Mesodermal cell (in vitro differentiated cells): ENCODE data around the gene PHLDB2.

Source experiments
- H3K27ac ChIP-seq: 2 replicates; pipeline ENCODE4 v1.7.0; 2013; ENCODE audit warnings: mild to moderate bottlenecking, low read depth, low read length, moderate library complexity; ENCODE audit not compliant: severe bottlenecking
- H3K36me3 ChIP-seq: 2 replicates; pipeline ENCODE4 v1.7.1; 2013; ENCODE audit warnings: mild to moderate bottlenecking, low read length, moderate library complexity; ENCODE audit not compliant: control insufficient read depth, insufficient read depth
- H3K4me1 ChIP-seq: one replicate; pipeline ENCODE4 v1.7.1; 2013; ENCODE audit warnings: mild to moderate bottlenecking, low read length; ENCODE audit not compliant: insufficient read depth, control insufficient read depth, poor library complexity, severe bottlenecking
- H3K4me3 ChIP-seq: 2 replicates; pipeline ENCODE4 v1.7.0; 2013; ENCODE audit warnings: low read length, control low read depth, mild to moderate bottlenecking; ENCODE audit not compliant: insufficient read depth, poor library complexity, severe bottlenecking; ENCODE audit errors: extremely low read depth
- H3K9me3 ChIP-seq: 2 replicates; pipeline ENCODE4 v1.7.1; 2013; ENCODE audit warnings: mild to moderate bottlenecking, low read length, moderate library complexity; ENCODE audit not compliant: control insufficient read depth
- whole genome bisulfite sequencing, 2 experiments: methylation state at CpG; one replicate each; pipeline ENCODE4 v1.1.5; 2013; ENCODE audit warnings: missing lambda C conversion rate in 2 of 2; ENCODE audit not compliant: insufficient coverage in 2 of 2; 5-methylcytosine and 5-hydroxymethylcytosine counted together

The PHLDB2 gene

DNA sequence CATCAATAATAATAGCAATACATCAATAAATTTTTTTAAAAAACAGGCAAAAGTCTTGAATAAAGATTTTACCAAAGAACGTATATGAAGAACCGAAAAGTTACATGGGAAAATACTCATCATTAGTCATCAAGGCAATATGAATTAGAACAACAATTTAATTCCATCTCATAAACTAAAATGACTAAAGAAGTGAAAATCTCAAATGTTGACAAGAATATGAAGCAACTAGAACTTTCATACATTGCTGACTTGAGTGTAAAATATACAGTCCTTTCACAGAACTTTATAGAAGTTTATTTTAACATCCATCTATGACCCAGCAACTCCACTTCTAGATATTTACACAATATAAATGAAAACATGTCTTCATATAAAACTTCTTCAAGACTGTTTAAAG lies 84.5 kb downstream of the PHLDB2 start:
- H3K4me3 ChIP-seq: no peak overlapping the region
- H3K9me3 ChIP-seq: no peaks in the 10 kb centered on the region
- peaks cover 60% of the 10 kb centered on the region for H3K36me3 ChIP-seq
- H3K27ac ChIP-seq: no peak overlapping the region
- H3K4me1 ChIP-seq: no peaks in the 10 kb centered on the region
- 100% methylated on average over 2 of the region's 2 CpGs; no CpG with 5 or more reads in 1 of the 2 experiments for WGBS, 2 experiments

DNA sequence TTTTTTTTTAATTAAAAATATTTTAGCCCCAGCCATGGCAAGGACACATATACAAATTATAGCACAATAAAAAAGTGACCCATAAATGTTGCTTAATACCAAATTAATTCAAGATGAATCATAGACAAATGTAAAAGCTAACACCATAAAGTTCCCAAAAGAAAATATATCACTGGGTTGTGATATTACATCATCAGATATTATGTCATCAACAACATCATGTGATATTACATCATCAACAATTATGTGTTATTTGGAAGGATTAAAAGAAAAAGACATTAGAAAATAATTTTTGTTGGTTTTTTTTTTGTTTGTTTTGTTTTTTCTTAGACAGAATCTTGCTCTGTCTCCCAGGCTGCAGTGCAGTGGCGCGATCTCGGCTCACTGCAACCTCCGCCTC lies 85.3 kb downstream of the PHLDB2 start:
- no peaks in the 10 kb centered on the region for H3K4me1 ChIP-seq
- WGBS, 2 experiments: 100% methylated on average over 3 of the region's 4 CpGs; no CpG with 5 or more reads in 1 of the 2 experiments
- no peaks in the 10 kb centered on the region for H3K9me3 ChIP-seq
- peaks cover 59% of the 10 kb centered on the region for H3K36me3 ChIP-seq
- H3K4me3 ChIP-seq: no peak overlapping the region
- no peak overlapping the region for H3K27ac ChIP-seq

DNA sequence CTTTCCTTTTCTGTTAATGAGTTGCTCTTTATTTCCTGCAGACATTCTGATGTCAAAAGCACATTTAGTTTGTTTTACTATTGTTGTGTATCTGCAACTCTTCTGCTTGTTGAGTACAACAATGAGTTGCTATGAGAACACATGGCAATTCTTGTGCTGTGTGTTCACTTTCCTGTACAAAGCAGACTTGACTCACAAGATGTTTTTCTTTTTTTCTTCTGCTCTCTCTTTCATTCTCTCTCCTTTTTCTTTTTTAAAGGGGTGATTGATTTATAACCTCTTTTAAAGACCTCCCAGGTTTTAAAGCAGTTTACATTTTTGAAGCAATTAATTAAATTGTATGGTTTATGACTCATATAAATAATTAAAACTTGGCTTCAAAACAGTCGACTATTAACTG lies 88.2 kb downstream of the PHLDB2 start:
- no peak overlapping the region for H3K27ac ChIP-seq
- H3K36me3 ChIP-seq: peaks cover 56% of the 10 kb centered on the region
- no peak overlapping the region for H3K4me3 ChIP-seq
- H3K4me1 ChIP-seq: no peaks in the 10 kb centered on the region
- no CpG with 5 or more reads among the region's 1 CpG for WGBS, 2 experiments
- no peaks in the 10 kb centered on the region for H3K9me3 ChIP-seq

DNA sequence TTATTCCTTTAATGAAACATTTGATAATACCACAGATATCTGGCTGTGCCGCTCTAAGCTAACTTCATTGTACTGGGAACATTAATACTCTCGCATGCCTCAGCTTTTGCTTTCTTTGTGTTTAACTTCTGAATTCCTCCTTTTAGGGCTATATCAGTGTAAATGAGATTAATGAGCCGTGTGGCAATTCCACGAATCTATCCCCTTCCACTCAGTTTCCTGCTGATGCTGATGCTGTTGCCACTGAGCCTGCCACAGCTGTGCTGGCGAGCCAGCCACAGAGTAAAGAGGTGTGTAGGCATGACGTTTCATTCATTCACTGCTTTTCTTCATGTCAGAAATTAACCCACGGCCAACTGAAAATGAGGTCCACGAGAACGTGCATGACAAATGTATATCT lies 89.7 kb downstream of the PHLDB2 start:
- peaks cover 63% of the 10 kb centered on the region for H3K36me3 ChIP-seq
- WGBS, 2 experiments: 94 to 98% methylated on average over 5 to 8 of the region's 9 CpGs
- no peak overlapping the region for H3K4me3 ChIP-seq
- no peaks in the 10 kb centered on the region for H3K9me3 ChIP-seq
- H3K27ac ChIP-seq: no peak overlapping the region
- H3K4me1 ChIP-seq: no peaks in the 10 kb centered on the region

DNA sequence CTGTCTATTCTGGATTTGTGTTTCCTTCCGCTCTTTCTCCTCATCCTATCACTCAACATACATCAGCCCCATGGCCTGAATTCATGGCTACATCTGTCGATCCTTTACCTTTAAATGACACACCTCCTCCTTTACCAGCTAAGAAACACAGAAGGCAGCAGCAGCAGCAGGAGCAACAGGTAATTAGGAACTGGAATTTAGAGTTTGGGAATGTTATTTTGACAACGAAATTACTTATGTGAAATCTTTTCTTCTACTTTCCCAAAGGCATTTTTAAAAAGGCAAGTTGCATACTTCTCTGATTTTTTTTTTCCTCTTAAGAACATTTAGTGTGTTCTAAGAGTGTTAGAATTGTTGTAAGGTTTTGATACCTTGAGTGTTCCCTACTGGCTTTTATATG lies 90.6 kb downstream of the PHLDB2 start:
- peaks cover 67% of the 10 kb centered on the region for H3K36me3 ChIP-seq
- no peak overlapping the region for H3K4me3 ChIP-seq
- no peaks in the 10 kb centered on the region for H3K9me3 ChIP-seq
- no peaks in the 10 kb centered on the region for H3K4me1 ChIP-seq
- 100% methylated on average over 1 of the region's 3 CpGs for WGBS, 2 experiments
- H3K27ac ChIP-seq: no peak overlapping the region

DNA sequence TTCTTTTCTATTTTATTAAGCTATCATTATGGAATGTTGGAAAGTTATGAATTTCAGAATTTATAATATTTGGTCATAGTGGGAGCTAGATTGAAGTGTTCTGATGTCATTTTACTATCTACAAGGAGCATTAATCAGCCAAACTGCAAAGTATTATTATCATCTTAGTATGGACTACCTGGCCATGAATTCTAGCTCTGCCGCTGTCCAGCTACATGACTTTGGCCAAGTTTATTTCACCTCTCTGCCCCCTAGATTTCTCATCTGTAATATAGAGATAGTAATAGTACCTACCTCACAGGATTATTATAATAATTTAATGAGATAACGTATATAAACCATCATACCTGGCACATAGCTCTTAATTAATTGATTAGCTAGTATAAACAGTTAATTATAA lies 92.0 kb downstream of the PHLDB2 start:
- no peak overlapping the region for H3K4me3 ChIP-seq
- WGBS, 2 experiments: no CpG with 5 or more reads among the region's 2 CpGs
- no peaks in the 10 kb centered on the region for H3K9me3 ChIP-seq
- no peaks in the 10 kb centered on the region for H3K4me1 ChIP-seq
- H3K36me3 ChIP-seq: peaks cover 70% of the 10 kb centered on the region
- no peak overlapping the region for H3K27ac ChIP-seq

DNA sequence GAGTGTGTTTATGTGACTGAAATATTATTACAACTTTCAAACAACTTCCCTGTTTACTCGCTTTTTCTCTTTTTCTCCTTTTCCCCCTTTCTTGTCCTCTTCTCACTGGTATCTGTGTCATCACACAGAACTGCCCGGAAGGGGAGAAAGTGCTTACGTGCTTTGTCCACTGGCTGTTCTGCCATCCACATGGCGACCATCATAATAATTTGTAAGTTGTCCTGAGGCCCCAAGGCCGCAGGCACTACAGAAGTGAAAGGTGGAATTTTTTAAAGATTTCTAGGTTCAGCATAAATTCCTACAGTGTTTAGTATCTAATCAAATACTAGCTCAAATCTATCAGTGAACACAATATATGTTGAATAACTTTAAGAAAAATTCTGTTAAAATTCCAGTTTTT lies 93.0 kb downstream of the PHLDB2 start:
- no peaks in the 10 kb centered on the region for H3K9me3 ChIP-seq
- H3K4me3 ChIP-seq: no peak overlapping the region
- no peaks in the 10 kb centered on the region for H3K4me1 ChIP-seq
- peaks cover 80% of the 10 kb centered on the region for H3K36me3 ChIP-seq
- 94 to 100% methylated on average over 1 to 3 of the region's 5 CpGs for WGBS, 2 experiments
- no peak overlapping the region for H3K27ac ChIP-seq

DNA sequence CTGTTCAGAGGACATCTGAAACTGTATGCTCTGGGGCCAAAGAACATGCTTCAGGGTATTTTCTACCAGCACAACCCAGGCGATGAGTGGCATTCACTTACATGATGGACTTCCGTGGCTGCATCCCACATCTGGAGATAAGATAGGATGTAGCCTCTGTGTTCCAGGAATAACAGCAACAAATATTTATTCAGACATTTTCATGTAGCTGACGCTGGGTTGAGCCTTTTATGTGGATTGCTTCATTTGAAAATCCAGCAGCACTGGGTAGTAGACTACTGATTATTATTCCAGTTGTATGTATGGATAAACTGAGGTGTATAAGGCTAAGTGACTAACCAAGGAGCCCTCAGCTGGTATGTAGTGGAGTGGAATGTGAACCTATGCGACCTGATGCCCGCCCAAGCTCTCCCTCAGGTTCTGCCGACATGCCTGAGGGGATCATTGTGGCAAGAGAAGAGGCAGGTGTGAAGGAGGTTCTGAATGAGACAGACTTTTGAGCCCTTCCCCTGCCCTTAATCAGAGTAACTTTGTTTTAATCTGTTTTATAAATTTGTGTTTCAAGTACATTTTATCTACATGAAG lies 93.9 kb downstream of the PHLDB2 start:
- peaks cover 80% of the 10 kb centered on the region for H3K36me3 ChIP-seq
- 97 to 100% methylated on average over 3 to 5 of the region's 6 CpGs for WGBS, 2 experiments

DNA sequence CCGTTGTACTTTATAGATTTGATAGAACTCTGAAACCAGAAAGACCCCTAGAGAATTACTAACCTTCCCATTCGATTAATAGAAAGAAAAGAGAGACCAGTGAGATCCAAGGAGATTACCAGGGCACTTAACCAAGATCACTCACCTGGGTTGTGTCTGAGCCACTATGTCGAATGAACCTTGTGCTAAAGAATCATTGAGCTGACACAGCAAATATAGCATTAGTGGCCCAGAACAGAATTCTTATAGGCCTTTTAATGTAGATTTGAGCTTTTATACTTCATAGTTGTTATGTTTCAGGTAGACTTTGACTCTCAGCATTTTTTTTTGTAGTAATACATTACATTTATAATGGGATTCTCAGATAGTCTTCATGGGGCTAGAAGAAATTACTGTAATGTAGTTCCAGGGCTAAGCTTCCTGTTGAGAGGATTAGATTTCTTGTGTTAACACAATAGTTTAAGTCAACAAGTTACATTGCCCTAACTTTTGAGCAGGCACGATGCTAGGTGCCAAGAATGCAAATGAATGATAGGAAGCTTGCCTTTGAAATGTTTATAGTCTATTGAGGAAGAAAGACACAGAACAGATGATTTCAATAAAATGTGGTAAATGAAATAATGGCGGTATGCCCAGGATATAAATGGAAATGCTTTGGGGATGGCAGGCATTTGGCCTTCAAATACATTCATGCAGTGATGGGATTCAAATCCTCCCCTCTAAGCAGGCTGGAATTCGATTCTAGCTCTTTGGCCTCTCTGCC lies 95.3 kb downstream of the PHLDB2 start:
- 79 to 89% methylated on average over 2 to 3 of the region's 6 CpGs for WGBS, 2 experiments
- no peaks in the 10 kb centered on the region for H3K9me3 ChIP-seq
- H3K4me1 ChIP-seq: no peaks in the 10 kb centered on the region
- H3K36me3 ChIP-seq: peaks cover 81% of the 10 kb centered on the region
- no peak overlapping the region for H3K27ac ChIP-seq
- no peak overlapping the region for H3K4me3 ChIP-seq

More for the DNA sequence above, 93.9 kb downstream of the PHLDB2 start:
- no peaks in the 10 kb centered on the region for H3K4me1 ChIP-seq
- H3K4me3 ChIP-seq: no peak overlapping the region
- no peak overlapping the region for H3K27ac ChIP-seq
- H3K9me3 ChIP-seq: no peaks in the 10 kb centered on the region

DNA sequence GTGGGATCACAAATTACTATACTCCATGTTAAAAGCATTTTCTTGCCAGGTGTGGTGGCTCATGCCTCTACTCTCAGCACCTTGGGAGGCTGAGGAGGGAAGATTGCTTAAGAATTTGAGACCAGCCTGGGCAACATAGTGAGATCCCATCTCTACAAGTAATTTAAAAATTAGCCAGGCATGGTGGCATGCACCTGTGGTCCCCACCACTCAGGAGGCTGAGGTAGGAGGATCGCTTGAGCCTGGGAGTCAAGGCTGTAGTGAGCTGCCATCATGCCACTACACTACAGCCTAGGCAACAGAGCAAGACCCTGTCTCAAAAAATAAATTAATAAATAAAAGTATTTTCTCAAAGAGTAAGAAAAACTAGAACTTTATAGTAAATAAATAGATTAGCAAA lies 96.8 kb downstream of the PHLDB2 start:
- no peak overlapping the region for H3K4me3 ChIP-seq
- H3K4me1 ChIP-seq: no peaks in the 10 kb centered on the region
- H3K27ac ChIP-seq: no peak overlapping the region
- no peaks in the 10 kb centered on the region for H3K9me3 ChIP-seq
- no CpG with 5 or more reads among the region's 1 CpG for WGBS, 2 experiments
- H3K36me3 ChIP-seq: peaks cover 72% of the 10 kb centered on the region

DNA sequence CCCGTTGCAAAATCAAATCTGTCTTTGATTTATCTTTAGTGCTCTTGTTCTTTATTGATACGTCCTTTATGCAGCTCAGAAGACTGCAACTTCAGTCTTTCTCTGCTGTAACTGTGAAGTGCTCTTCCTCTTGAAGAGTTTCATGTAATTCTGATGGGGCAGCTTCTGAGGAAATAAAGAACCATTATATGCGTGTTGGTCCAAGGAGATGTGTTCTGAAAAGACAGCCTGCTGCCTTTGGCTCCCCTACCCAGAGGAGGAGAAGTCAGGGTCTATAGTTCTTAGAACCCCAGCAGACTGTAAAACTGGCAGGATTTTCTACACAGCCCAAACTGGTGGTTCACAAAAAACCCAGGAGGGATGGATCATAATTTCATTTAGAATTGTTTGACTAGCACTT lies 97.4 kb downstream of the PHLDB2 start:
- 85 to 87% methylated on average over 2 of the region's 3 CpGs for WGBS, 2 experiments
- Histone ChIP-seq H3K36me3 (peaks cover 69% of the 10 kb centered on the region), H3K9me3 (no peaks in the 10 kb centered on the region), H3K4me3 (no peak overlapping the region), H3K4me1 (no peaks in the 10 kb centered on the region), H3K27ac (peak overlapping the region; percentile 17)
